ENCODE measurements around the gene CYP27A1. TPM values are rescaled to one million over a fixed set of nuclear protein-coding genes. Genes with fewer than 3 reads are reported as not detected.

CYP27A1 gene
- total and polyA plus RNA-seq, 9 of the 15 experiments (the other 6 are each of a cell fraction or from before 2014, with no cell fraction given): 0.20 TPM; not detected in 8

GRCh38 chr2:218860950-218861381 is 79.0 kb downstream of the CYP27A1 start:
- Histone ChIP-seq H2AFZ (ENCODE audit: low read depth, low read length) (no peak overlapping the region), H3K9me1 (ENCODE audit: control insufficient read depth, insufficient read depth, low read length) (no peaks in the 10 kb centered on the region), H3K4me2 (ENCODE audit: insufficient read depth, low read length) (0 out of 2 replicates have a peak overlapping the region, but pooled peaks have one; percentile 14), H3K79me2 (ENCODE audit: control insufficient read depth, insufficient read depth, low read length) (no peaks in the 10 kb centered on the region), H3K9ac (ENCODE audit: insufficient read depth in 1 of 2, low read depth in 2 of 2, low read length in 2 of 2) (no peak overlapping the region), H4K20me1 (replicated peaks; ENCODE audit: control insufficient read depth, insufficient read depth, low read length) (peaks cover 6% of the 10 kb centered on the region; the same call in 1 of the 2 replicates), H3K4me1 (replicated peaks in 1 of 2; ENCODE audit: control insufficient read depth in 2 of 2, insufficient read depth in 2 of 2, low read length in 2 of 2) (peaks cover 3 to 15% of the 10 kb centered on the region in 2 experiments; a peak in 3 of 5 replicates), H3K27ac (ENCODE audit: extremely low read depth, low read depth, low read length) (no peak overlapping the region), H3K4me3 (no peak overlapping the region), H3K27me3 (ENCODE audit: control insufficient read depth in 2 of 2, insufficient read depth in 2 of 2, low read length in 2 of 2) (peaks cover 0 to 37% of the 10 kb centered on the region in 2 experiments; a peak in 4 of 5 replicates), H3K36me3 (ENCODE audit: control insufficient read depth, insufficient read depth, low read length) (no peaks in the 10 kb centered on the region), H3K9me3 (replicated peaks; ENCODE audit: control insufficient read depth, insufficient read depth, low read depth, low read length) (no peaks in the 10 kb centered on the region)
- no TSS peak for BruUV-seq (replicated peaks)
- DNase-seq (ENCODE audit: extremely low read depth in 1 of 4, low spot score in 3 of 4) (peak; percentile 43 to 81 (median 61)), ATAC-seq (peak; percentile 91), FAIRE-seq (peak; percentile 84)
- TF ChIP-seq ZFPM2 (CRISPR knock-in tag; IDR thresholded peaks at IDR 0.05): no peak
- TF ChIP-seq NFYB (IDR thresholded peaks at IDR 0.05; ENCODE audit: extremely low read depth, insufficient read length): peak; percentile 7
- 0% methylated on average over 17 of the region's 21 CpGs for WGBS (ENCODE audit: insufficient coverage, low coverage, missing lambda C conversion rate)
- in situ Hi-C loops (cut with MboI) (no loop called here), intact Hi-C loops (cut with micrococcal nuclease) (no loop called here)
- ChIA-PET CTCF (ENCODE audit: low intra/inter-chr PET ratio) (no interaction called here), POLR2A (interaction anchor here (0.5 kb wide), 2 partner anchors 269 to 580 kb away, joined by 3 read pairs; no protein-coding TSS in a partner anchor)

- DNase-seq (ENCODE audit: extremely low read depth in 1 of 4, low spot score in 3 of 4) (no peak), ATAC-seq (no peak), FAIRE-seq (no peak)
- no peak overlapping the region for H3K9ac ChIP-seq (ENCODE audit: insufficient read depth in 1 of 2, low read depth in 2 of 2, low read length in 2 of 2)
- H3K4me1 ChIP-seq (replicated peaks in 1 of 2; ENCODE audit: control insufficient read depth in 2 of 2, insufficient read depth in 2 of 2, low read length in 2 of 2): peaks cover 3 to 15% of the 10 kb centered on the region in 2 experiments; a peak in 3 of 5 replicates
- no TSS peak for BruUV-seq (replicated peaks)
- no peak overlapping the region for H3K27ac ChIP-seq (ENCODE audit: extremely low read depth, low read depth, low read length)
- H3K9me3 ChIP-seq (replicated peaks; ENCODE audit: control insufficient read depth, insufficient read depth, low read depth, low read length): no peaks in the 10 kb centered on the region
- no peaks in the 10 kb centered on the region for H3K79me2 ChIP-seq (ENCODE audit: control insufficient read depth, insufficient read depth, low read length)
- peaks cover 0 to 37% of the 10 kb centered on the region in 2 experiments; a peak in 4 of 5 replicates for H3K27me3 ChIP-seq (ENCODE audit: control insufficient read depth in 2 of 2, insufficient read depth in 2 of 2, low read length in 2 of 2)
- ChIA-PET POLR2A (no interaction called here), CTCF (ENCODE audit: low intra/inter-chr PET ratio) (no interaction called here)
- no peak overlapping the region for H3K4me2 ChIP-seq (ENCODE audit: insufficient read depth, low read length)
- WGBS (ENCODE audit: insufficient coverage, low coverage, missing lambda C conversion rate): 0% methylated on average over 4 of the region's 7 CpGs
- no peaks in the 10 kb centered on the region for H3K9me1 ChIP-seq (ENCODE audit: control insufficient read depth, insufficient read depth, low read length)
- H4K20me1 ChIP-seq (replicated peaks; ENCODE audit: control insufficient read depth, insufficient read depth, low read length): peaks cover 6% of the 10 kb centered on the region; the same call in 1 of the 2 replicates
- no peaks in the 10 kb centered on the region for H3K36me3 ChIP-seq (ENCODE audit: control insufficient read depth, insufficient read depth, low read length)
- in situ Hi-C loops (cut with MboI) (no loop called here), intact Hi-C loops (cut with micrococcal nuclease) (no loop called here)
- no peak overlapping the region for H2AFZ ChIP-seq (ENCODE audit: low read depth, low read length)
- H3K4me3 ChIP-seq: no peak overlapping the region
- TF ChIP-seq CHD2 (IDR thresholded peaks at IDR 0.05; ENCODE audit: low read depth, low read length): no peak
- no peak for TF ChIP-seq ZNF551 (CRISPR knock-in tag; IDR thresholded peaks at IDR 0.05)
These were observed 79.8 kb downstream of the CYP27A1 start for GRCh38 chr2:218861645-218862318.

Data from K562 (cell line).